TTC549 (cell line): ENCODE measurements around the gene KCNIP1.
"Not testable (repeated sequence)": the region's sequence is repeated elsewhere in the genome, so short reads cannot be mapped to it uniquely, and the experiment has no call there.

ENCODE experiments used
- FAIRE-seq: peaks from 2 replicates; lab custom pipeline; 2012; peaks lifted over from hg19 to GRCh38; lab: Jason Lieb, UNC

KCNIP1 gene

DNA sequence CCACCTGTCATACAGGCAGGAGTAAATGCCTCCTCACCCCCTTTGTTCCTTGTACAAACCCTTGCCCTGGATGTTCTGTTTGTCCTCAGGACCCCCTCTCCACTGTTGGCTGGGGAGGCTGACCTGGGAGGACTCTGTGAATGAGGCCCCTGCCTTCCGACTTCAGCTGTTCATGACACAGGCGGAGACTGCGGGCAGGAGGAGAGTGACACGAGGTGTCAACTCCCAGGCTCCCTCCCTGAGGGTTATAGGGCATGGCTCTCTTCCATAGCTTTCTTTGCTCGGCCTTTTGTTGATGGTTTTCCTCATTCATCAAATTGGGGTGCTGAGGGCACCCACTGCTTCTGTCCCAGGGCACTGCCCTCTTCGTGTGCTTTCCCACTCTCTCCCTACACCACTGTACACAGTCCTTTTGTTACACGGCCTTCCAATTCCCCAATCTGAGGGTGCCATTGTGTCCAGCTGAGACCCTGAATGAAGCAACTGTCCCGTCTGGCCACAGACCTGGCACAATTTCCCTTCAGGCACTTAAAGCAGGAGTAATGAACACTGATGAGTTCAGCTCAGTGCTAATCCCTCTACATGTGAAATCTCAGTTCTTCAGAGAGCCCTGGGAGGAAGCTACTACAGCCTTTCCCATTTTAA lies 33.8 kb downstream of the KCNIP1 start:
- no peak for FAIRE-seq

DNA sequence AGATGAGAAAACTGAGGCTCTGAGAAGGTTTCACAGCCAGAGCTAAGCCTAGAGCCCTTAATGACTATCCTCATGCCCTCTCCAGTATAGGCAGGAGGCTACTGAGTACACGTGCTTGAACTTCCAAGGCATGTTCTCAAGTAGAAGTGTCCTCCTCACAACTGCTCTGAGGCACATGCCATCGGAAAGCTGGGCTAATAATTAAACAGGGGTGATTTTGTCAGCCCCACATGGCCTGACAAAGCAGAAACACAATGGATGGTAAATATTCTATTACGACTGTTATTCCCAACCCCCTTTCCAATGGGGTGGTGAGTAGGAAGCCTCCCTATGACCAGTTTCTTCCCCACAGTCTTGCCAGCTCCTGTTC lies 34.3 kb downstream of the KCNIP1 start:
- no peak for FAIRE-seq

DNA sequence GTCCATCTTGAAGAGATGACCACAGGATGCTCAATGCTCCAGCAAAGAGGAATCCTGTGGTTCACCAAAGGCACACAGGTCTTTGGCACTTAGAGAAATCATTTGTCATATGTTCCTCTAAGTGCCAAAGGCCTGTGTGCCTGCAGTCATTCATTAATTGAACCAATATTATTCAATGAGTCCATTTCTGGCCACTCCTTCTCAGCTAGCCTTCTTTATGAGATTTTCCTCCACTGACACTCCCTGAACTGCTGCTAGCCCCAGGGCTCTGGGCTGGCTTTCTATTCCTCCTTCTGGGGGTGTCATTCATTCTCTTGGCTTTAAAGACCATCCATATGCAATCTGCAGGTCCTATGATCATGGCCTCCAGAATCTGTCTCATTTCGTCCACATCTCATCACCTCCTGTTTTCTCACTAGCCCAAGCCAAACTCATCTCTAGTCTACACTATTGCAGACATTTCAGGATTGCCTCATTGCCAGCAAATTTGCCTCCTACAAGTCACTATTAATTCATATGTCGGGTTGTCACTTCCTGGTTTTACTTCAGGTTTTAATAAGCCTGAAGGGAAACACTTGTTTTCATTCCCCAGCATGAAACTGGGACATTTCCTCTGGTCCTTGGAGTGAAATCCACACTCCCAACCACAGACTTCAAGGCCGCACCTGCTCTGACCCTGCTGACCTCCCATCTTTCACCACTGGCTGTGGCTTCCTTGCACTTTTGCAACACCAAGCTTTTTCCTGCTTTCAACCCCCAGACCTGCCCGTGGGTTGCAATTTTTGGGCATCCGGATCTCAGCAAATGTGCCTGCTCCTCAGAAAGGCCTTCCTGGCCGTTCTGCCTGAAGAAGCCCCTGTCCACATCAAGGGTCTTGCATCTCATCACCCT lies 35.1 kb downstream of the KCNIP1 start:
- FAIRE-seq, result no peak

DNA sequence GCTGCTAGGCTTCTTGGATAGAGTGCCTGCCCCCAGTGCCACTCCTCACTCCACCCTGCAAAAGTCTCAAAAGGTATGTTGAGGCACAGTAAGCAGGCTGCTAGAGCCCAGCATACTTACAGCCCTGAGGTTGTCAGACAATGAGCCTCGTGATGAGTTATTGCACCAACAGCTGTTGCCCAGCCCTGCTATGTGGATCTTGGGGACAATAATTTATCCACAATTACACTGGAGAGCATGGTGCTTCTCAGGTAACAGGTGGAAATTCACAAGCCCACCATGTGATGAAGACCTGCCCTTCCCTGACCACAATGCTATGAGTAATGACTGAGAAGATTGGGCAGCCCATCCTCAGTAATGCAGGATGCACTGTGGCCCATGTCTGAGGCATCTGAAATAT lies 36.5 kb downstream of the KCNIP1 start:
- FAIRE-seq, result no peak

DNA sequence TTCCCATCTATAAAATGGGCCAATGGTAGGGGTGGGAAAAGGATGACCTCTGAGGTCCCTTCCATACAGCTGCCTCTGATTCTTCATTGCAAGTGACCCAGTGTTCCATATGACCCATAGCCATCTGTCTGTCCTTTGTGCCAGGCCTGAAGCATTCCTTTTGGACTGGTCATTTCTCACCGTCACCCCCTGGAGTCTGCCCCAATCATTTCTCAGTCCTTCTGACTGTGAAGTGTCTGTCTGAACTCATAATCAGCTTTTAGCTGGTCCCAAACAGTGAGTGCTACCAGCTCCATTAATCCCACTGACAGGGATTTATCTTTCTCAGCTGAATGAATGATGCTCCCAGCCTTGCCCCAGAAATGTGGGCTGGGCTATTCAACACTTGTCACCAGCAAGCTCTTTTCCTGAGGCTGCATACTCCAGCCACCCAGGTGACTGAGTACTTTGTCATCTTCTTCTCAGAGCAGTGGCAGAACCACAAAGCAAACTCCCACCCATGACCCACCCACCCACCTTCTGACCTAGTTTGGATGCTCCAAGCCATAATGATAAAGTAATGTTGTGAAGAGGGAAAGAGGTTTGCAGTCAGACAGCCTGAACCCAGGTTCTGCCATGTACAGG lies 37.4 kb downstream of the KCNIP1 start:
- FAIRE-seq, result no peak

DNA sequence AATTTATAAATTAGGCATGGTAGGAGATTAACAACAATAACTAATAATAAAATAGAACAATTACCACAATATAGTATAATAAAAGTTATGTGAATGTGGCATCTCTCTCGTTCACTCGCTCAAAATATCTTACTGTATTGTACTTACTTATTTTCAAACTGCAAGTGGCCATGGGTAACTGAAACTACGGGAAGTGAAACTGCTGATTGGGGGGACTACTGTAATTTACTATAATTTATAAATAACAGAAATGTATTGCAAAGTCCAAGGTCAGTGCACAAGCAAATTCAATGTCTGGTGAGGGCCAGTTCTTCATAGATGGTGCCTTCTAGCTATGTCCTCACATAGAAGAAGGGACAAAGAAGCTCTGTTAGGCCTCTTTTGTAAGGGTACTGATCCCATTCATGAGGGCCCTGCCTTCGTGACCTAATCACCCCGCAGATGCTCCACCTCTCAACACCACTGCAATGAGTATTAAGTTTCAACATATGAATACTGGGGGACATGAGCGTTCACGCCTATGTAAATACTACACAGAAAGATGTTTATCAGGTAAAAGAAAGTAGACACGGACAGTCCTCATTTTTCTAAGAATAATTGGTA lies 39.0 kb downstream of the KCNIP1 start:
- no peak for FAIRE-seq

DNA sequence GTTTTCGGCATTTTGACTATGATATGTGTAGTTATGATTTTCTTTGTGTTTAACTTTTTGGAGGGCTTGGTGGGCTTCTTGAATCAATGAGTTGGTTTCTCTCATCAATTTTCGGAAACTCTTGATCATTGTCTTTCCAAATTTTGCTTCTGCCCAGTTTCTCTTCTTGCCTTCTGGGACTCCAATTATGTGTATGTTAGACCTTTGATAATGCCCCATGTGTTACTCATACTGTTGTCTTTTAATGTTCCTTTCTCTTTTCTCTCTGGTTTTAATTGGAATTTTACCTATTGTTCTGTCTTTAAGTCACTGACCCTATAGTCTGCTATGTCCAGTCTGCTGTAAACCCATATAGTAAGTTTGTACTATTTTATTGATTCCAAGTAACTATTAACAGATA lies 41.5 kb downstream of the KCNIP1 start:
- FAIRE-seq, result no peak

DNA sequence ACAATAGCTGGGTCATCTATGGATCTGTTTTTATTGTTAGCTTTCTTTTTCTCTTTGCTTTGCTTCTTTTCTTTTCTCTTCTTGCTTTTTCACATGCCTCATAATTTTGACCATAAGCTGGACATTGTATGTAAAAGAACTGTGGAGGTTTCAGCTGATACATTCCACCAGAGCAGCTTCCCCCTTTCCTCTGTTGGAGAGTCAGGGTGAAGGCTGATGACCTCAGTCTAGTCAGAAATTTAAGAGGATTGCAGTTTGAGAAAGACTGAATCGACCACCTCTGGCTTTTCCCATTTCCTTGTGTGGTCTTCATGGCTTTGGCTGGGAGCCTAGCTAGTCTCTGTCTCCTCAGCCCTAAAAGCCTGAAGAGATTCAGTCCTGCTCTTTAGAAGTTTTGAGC lies 42.0 kb downstream of the KCNIP1 start:
- FAIRE-seq, result no peak

DNA sequence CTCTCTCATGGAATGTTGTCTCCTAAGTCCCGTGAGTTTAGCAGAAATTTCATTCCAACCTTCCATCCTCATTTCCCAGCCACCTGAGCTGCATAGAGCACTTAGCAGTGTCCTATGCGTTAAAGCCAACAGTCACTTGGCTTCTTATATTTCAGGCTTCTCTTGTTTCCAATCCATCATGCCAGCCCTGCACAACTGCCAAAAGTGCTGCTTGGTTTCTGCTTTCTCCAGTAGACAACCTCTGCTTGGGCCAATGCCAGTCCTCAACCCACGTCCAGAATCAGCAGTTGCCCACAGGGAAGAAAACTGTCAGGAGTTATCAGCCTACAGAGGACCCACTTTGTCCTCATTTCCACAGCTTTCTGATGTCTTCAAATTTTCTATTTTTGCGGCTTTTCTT lies 42.5 kb downstream of the KCNIP1 start:
- FAIRE-seq, result no peak

DNA sequence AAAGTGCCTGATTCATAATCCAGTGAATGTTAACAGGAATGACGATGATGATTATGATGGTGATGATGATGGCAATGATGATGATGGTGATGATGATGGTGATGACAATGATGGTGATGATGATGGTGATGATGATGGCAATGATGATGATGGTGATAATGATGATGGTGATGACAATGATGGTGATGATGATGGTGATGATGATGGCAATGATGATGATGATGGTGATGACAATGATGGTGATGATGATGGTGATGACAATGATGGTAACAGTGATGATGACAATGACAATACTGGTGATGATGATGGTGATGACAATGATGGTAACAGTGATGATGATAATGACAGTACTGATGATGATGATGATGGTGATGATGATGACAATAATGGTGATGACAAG lies 46.6 kb downstream of the KCNIP1 start:
- not testable (repeated sequence) for FAIRE-seq

DNA sequence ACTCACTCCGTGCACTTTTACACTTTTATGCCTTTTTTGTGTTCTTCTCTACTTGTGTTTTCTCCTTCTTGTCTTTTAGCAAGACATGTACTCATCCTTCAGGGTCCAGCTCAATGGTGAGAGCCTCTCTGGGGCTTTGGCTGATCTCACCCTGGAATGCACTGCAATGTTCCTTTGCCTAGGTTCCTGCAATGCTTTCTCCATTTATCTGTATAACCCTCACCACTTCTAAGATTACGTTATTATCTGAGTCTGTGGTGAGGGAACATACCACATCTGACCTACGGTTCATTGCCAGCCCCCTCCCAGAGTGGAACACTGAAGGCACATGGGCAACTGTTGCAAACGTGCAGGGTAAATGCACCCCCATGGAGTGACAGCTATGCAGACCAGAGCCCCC lies 47.3 kb downstream of the KCNIP1 start:
- FAIRE-seq, result no peak

DNA sequence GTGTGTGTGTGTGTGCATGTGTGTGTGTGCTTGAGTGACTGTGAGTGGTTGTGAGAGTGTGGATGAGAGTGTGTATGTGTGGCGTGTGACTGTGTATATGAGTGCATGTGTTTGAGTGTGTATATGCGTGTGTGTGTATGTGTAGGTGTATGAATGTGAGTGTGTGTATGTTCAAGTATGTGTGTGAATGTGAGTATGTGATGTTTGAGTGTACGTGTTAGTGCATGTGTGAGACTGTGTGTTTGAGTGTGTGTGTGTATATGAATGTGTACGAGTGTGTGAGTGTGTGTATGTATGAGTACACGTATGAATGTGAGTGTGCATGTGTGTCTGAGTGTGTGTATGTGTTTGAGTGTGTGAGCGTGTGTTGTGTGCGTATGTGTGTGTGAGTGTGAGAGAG lies 47.8 kb downstream of the KCNIP1 start:
- FAIRE-seq, result no peak

DNA sequence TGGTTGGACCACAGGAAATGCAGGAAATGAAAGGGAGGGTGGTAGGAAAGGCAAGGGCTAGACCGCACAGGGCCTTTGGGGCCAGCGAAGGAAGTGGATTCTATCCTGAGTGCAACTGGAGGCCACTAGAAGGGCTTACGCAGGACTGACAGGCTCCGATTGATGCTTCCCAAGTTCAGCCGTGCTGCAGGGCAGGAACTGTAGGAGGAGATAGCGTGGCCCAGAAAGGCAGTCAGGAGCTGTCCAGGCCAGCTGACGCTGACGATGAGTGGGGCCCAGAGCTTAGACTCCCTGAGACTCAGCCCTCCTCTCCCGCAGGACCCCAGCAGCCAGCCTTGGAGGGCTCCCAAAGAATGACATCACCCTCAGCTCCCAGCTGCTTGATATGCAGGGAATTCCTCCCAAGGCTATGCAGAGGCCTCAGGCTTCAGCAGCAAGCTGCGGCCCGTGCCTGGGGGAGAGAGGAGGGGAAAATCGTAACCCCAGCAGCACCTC lies 48.8 kb downstream of the KCNIP1 start:
- FAIRE-seq, result no peak

DNA sequence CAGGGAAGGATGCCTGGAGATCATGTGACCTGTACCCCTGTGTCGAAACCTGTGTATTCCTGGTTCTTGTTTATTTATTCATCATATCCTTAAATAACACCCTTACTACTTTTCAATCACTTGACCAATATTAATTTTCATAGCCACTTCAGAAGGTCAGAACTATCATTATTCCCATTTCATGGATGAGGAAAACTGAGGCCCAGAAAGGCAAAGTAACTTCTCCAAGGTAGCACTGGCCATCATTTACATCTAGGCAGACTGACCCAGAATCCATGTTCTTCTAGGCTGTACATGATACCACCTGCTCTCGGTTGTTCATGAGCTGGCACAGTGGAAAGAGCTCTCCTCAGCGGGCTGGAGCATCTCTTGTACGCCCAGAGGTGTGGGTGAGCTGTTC lies 49.4 kb downstream of the KCNIP1 start:
- no peak for FAIRE-seq

DNA sequence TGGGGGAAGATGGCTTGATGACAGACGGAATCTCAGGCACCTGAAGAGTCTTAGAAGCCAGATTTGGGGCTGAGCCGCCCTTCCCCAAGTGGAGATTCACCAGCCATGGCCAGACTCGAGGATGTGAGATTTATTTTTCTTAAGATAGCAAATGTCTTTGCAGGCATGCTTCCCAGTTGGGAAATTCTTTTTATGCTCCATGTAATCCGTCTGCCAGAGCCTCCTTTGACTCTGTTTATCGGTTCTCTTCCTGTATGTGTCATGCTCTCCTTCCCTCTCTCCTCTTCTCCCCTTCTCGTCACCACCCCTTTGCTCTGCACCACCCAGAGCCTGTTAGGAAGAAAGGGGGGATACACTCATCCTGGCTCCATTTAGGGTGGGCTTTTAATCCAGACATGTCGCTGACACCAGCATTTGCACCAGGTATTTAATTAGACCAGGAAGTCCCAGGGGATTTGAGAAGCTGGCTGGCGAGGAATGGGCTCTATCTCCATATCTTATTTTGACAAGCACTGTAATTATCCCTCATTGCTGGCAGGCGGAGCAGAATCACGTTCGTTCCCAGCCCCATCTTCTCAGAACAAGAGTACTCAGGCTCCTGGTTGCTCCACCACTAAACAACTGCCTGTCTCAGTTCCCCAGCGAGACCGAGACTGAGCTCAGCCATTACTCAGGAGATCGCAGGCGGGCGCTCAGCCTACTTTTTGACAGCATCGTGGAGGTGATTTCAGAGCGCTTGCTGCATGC lies 50.9 kb downstream of the KCNIP1 start:
- FAIRE-seq, result no peak

DNA sequence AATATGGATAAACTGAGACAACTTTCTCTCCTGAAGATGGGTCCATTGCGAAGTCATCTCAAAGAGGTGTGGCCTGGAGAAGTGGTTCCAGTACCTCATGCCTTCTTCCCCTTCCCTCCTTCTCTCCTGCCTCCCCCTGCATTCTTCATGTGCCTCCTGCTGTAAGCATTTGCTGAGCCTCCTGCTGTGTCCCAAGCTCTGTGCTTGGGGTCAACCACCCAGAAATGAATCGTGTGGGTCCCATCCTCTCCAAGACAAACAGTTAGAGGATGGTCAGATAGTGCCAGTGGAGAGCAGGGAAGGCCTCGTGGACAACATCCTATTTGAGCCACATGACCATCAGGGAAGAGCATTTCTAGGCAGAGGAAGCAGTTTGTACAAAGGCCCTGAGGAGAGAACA lies 53.5 kb downstream of the KCNIP1 start:
- no peak for FAIRE-seq

DNA sequence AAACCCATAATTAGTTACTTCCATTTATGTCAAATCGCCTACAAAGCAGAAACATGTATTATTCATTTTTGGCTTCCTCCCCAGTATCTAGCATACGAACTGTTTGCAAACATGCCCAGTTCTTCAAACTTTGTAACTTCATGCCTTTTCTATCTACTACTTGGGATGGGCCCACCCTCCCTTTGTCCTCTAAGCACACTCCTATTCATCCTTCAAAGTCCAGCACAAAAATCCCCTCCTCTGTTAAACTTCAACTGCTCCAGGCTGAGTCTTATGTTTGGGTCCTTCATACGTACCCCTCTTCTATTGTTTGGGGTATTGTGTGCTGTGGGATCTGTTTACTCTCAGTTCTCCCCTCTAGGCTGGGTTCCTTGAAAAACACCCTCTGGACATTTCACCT lies 55.5 kb downstream of the KCNIP1 start:
- no peak for FAIRE-seq

DNA sequence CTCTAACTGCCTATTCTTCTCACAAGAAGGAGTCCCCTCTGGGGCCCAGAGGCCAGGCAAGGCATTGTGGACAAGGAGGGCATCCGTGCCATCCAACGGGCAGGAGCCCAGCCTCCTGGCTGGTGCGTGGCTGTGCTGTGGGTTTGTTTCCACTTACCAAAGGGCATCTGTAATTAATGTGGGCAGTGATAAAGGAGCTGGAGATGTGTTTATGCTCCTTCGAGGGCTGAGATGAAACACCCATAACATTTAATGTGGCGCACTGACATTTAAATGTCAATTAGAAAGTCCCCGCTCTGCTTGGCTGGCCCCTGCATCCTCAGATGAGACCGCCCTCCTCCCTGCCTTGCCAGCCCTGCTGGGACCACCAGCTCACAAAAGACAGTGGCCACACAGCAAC lies 57.1 kb downstream of the KCNIP1 start:
- no peak for FAIRE-seq

DNA sequence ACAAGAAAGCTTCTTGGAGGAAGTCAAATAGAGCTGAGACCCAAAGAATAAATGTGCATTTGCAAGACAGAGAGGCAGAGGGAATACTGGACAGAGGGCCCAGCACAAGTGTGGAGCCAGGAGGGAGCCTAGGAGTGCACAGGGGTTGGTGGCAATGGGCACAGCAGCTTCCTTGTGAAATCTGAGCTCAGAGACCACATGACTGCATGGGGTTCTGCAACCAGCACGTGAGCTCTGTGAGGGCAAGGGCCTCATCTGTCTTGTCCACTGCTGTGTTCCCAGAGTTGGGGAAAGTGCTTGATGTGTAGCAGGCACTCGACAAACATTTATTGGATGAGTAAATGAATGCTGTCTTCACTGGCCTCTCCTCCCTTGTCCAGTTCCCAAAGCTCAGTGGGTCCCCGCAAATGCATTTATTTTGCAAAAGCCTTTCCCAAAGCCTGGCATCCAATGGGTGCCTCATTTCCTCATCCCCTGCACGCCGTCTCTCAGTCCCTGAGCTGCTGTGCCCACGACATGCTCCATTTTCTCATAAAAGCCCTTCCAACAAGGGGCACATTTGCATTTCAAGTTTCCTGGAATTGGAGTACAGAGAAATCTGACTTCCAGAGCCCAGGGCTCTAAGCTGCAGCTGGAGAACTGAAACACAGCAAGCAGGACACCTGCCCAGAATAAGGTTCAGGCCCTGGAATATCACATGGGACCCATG lies 58.5 kb downstream of the KCNIP1 start:
- no peak for FAIRE-seq

DNA sequence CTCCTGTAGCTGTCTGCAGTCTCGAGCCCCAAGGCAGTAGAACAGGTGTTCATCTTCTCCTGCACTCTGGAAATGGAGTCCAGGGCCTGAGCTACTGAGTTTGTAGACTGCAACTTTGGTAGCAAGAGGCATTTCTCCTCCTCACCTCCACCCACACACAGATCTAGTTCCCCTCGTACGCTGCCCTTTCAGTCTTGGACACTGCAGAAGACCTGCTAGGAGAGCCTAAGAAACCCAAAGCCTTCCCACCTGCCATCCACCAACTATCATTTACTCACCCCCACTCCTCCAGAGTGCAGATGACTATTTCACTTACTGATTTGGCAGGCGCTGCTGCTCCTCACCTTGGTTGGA lies 59.0 kb downstream of the KCNIP1 start:
- FAIRE-seq, result no peak

DNA sequence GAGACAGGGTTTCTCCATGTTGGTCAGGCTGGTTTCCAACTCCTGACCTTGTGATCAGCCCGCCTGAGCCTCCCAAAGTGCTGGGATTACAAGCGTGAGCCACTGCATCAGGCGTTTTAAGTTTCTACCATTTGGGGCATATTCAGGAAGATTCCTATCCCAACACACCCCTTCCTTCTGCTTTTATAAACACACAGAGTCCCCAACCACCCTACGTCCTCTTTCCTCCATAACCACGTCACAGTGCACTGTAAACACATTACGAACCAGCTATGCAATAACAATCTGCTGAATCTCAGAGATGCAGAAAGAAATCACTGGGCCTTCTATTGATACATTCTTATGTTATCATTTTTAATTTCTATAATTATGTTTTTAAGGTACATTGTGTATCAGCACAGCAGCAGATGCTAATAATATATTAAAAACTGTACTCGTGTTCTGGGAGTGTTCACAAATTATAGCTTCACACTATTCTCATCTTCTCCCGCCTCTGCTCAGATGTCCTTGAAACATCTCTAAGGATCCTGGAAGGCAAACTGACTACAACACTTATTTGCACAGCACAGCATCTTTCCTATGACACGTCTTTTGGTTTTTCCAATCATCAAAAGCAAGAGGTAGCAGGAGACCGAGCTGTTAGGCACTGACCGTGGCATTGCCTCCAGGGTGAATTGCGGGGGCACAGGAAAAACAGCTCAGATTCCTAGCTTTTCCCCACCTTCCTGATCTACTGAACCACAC lies 60.2 kb downstream of the KCNIP1 start:
- no peak for FAIRE-seq
